Activated naive CD8-positive, alpha-beta T cell treated with anti-CD3 and anti-CD28 coated beads, Interleukin-2, amount 10 ng/mL, durations not matched to agents 7 days and 5 days (primary cell): ENCODE measurements around the gene TMEM273. TPM values are rescaled to one million over a fixed set of nuclear protein-coding genes. Genes with fewer than 3 reads are reported as not detected.
"Not testable (repeated sequence)": the region's sequence is repeated elsewhere in the genome, so short reads cannot be mapped to it uniquely, and the experiment has no call there.

Source experiments
- ATAC-seq: fragments of 150-1000 bp; cut with Tn5 transposase; one replicate; pipeline ENCODE4 v1.10.0; 2021; ENCODE audit warnings: low read depth, moderate library complexity
- POLR2A ChIA-PET: fragments of 350-600 bp; sonication (Branson Sonifier 250); formaldehyde crosslinking; loops from one replicate; lab custom pipeline; 2021; ENCODE audit warnings: antibody characterized with exemption; lab: Charles Lee
- DNase-seq: peaks from one replicate; pipeline ENCODE4 v3.0.0; 2021
- H3K27ac Mint-ChIP-seq: one replicate; pipeline ENCODE4 v1.8.0; 2022; ENCODE audit warnings: mild to moderate bottlenecking, mixed read lengths
- H3K27me3 Mint-ChIP-seq: one replicate; pipeline ENCODE4 v1.8.0; 2022; ENCODE audit warnings: mild to moderate bottlenecking, moderate library complexity, mixed read lengths
- H3K36me3 Mint-ChIP-seq: one replicate; pipeline ENCODE4 v1.8.0; 2021; ENCODE audit warnings: mild to moderate bottlenecking, mixed read lengths
- H3K4me1 Mint-ChIP-seq: one replicate; pipeline ENCODE4 v1.8.0; 2021; ENCODE audit warnings: mixed read lengths
- H3K4me3 Mint-ChIP-seq: one replicate; pipeline ENCODE4 v1.8.0; 2022; ENCODE audit warnings: mild to moderate bottlenecking, moderate library complexity, mixed read lengths
- H3K9me3 Mint-ChIP-seq: one replicate; pipeline ENCODE4 v1.8.0; 2021; ENCODE audit warnings: mixed read lengths
- total RNA-seq, 2 experiments: library from RNA; stranded (reverse); gene quantifications; one replicate each; pipeline ENCODE4 v1.2.3, GENCODE V29; 2021

TMEM273 gene
- total RNA-seq, 2 experiments from 2014 or later = 11.2 to 12.3 TPM

GRCh38 chr10:49219248-49219647 lies 31.1 kb upstream of the TMEM273 start:
- Mint-ChIP-seq H3K4me3 (no peak overlapping the region), H3K9me3 (no peaks in the 10 kb centered on the region), H3K27me3 (peaks cover 48% of the 10 kb centered on the region), H3K36me3 (no peaks in the 10 kb centered on the region), H3K27ac (no peak overlapping the region), H3K4me1 (peaks cover 3% of the 10 kb centered on the region)
- no peak for ATAC-seq
- no peak for DNase-seq
- POLR2A ChIA-PET = no interaction called here

DNA sequence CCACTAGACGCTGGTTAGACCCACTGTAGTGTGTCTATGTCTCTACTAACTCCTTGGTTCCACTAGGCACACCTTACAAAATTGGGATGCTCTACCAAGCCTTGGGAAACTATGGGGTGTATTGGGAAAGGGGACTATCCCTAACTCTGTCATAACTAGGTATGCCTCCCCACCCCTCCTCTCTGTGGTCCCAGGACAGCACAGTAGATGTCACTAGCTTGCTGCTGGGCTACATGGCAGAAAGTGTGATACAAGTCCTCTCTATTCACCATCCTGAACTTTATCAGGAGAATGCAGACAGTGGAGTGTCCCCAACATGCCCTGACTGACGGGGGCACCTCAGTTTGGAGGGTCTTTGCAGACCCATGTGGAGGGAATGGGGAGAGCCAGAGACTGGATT lies 30.3 kb upstream of the TMEM273 start:
- Mint-ChIP-seq H3K27me3 (peaks cover 55% of the 10 kb centered on the region), H3K4me1 (peaks cover 3% of the 10 kb centered on the region), H3K9me3 (no peaks in the 10 kb centered on the region), H3K4me3 (no peak overlapping the region), H3K27ac (no peak overlapping the region), H3K36me3 (no peaks in the 10 kb centered on the region)
- no peak for ATAC-seq
- POLR2A ChIA-PET = no interaction called here
- no peak for DNase-seq

- DNase-seq (no peak), ATAC-seq (no peak)
- no peaks in the 10 kb centered on the region for H3K9me3 Mint-ChIP-seq
- peaks cover 5% of the 10 kb centered on the region for H3K4me1 Mint-ChIP-seq
- POLR2A ChIA-PET = no interaction called here
- H3K27me3 Mint-ChIP-seq = peaks cover 63% of the 10 kb centered on the region
- no peak overlapping the region for H3K4me3 Mint-ChIP-seq
- no peaks in the 10 kb centered on the region for H3K36me3 Mint-ChIP-seq
- no peak overlapping the region for H3K27ac Mint-ChIP-seq
Measured at GRCh38 chr10:49217645-49218044, 29.5 kb upstream of the TMEM273 start.

DNA sequence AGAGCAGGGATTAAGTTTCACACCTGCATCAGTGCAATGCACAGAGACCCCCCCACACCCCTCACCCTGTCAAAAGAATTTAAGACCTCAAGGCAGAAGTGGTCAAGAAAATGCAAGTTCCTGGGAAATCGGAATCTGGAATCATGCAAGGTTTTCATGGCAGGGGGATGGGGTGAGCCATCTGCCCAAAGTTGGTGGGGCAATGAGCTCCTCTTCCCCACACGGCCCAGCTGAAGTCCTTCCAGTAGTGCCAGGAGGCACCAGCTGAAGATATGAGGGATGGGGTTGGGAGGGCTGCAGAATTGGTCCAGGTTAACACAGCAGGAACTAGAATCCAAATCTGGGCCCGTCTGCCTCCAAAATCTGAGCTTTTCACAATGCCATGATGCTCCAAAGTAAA lies 25.0 kb upstream of the TMEM273 start:
- POLR2A ChIA-PET = no interaction called here
- H3K36me3 Mint-ChIP-seq = peaks cover 2% of the 10 kb centered on the region
- DNase-seq (no peak), ATAC-seq (no peak)
- no peak overlapping the region for H3K4me3 Mint-ChIP-seq
- H3K27ac Mint-ChIP-seq = no peak overlapping the region
- H3K27me3 Mint-ChIP-seq = peaks cover 64% of the 10 kb centered on the region
- peaks cover 7% of the 10 kb centered on the region for H3K4me1 Mint-ChIP-seq
- no peaks in the 10 kb centered on the region for H3K9me3 Mint-ChIP-seq

DNA sequence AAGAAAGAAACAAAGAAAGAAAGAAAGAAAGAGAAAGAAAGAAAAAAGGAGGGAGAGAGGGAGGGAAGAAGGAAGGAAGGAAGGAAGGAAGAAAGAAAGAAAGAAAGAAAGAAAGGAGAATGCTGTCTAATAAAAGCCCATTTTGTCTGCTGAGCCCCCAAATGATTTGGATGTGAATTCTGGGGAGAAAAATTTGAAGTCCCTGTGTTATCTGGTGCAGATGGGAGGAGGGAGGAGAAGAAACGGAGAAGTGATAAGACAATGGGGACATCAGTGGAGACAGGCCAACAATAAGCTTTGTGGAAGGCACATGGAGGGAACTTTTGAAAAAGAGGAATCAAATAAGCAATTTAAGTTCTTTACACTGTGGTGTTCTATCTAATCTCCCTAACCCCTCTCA lies 24.6 kb upstream of the TMEM273 start:
- H3K27me3 Mint-ChIP-seq = peaks cover 65% of the 10 kb centered on the region
- POLR2A ChIA-PET = no interaction called here
- H3K27ac Mint-ChIP-seq = no peak overlapping the region
- DNase-seq (no peak), ATAC-seq (no peak)
- peaks cover 2% of the 10 kb centered on the region for H3K36me3 Mint-ChIP-seq
- no peak overlapping the region for H3K4me3 Mint-ChIP-seq
- no peaks in the 10 kb centered on the region for H3K9me3 Mint-ChIP-seq
- H3K4me1 Mint-ChIP-seq = peaks cover 7% of the 10 kb centered on the region

GRCh38 chr10:49212076-49212475 lies 23.9 kb upstream of the TMEM273 start:
- POLR2A ChIA-PET = no interaction called here
- Mint-ChIP-seq H3K4me1 (peaks cover 4% of the 10 kb centered on the region), H3K4me3 (no peak overlapping the region), H3K27me3 (peaks cover 59% of the 10 kb centered on the region), H3K27ac (no peak overlapping the region), H3K36me3 (peaks cover 2% of the 10 kb centered on the region), H3K9me3 (no peaks in the 10 kb centered on the region)
- no peak for ATAC-seq
- DNase-seq = no peak

DNA sequence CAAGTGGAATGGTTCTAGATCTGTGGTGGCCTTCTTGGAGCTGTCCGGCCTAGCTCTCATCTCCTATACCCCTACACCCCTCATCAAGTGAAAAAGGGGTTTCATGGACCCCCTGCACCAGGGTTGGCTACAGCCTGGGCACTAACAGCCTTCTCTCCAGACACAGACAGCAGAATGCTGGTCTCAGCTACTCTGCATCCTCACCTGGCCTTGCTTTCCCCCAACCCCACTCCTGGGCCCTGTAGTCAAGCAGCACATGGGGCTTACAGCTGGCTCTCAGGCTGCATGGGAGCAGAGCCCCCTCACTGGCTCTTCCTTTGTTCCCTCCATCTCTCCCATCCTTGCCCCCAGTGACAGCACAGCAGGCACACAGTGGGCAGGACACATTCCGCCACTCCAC lies 20.8 kb upstream of the TMEM273 start:
- Mint-ChIP-seq H3K4me1 (peaks cover 4% of the 10 kb centered on the region), H3K27ac (no peak overlapping the region), H3K36me3 (peaks cover 2% of the 10 kb centered on the region), H3K4me3 (no peak overlapping the region), H3K27me3 (peaks cover 60% of the 10 kb centered on the region), H3K9me3 (peaks cover under 1% of the 10 kb centered on the region)
- POLR2A ChIA-PET = no interaction called here
- ATAC-seq = no peak
- DNase-seq = no peak

DNA sequence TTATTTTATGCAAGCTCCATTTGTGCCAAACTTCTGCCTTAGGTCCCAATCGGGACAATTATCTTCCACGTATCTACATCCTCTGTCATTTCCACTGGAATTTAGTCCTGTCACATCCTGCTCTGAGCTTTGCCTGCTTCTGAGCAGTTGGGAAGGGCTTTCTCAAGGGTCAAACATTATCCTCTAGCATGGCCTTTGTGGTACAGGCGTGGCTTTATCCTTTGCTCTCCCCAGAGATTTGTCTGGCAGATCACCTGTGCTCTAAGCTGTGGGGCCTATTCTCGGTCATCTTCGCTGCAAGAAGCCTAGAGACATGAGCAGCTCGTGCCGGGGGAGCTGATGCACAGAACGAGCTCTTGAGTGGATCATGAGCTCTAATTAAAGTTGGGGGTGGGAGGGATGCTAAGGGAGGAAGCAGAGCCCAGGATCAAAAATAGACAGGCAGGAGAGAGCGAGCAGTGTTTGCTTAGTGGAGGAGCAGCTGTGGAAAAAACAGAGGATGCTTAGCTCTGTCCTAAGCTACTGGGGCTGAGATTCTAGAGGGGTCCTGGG lies 19.8 kb upstream of the TMEM273 start:
- peaks cover 3% of the 10 kb centered on the region for H3K9me3 Mint-ChIP-seq
- H3K36me3 Mint-ChIP-seq = peaks cover 2% of the 10 kb centered on the region
- ATAC-seq (no peak), DNase-seq (no peak)
- H3K4me3 Mint-ChIP-seq = no peak overlapping the region
- H3K4me1 Mint-ChIP-seq = peaks cover 4% of the 10 kb centered on the region
- H3K27me3 Mint-ChIP-seq = peaks cover 62% of the 10 kb centered on the region
- no peak overlapping the region for H3K27ac Mint-ChIP-seq
- POLR2A ChIA-PET = no interaction called here

DNA sequence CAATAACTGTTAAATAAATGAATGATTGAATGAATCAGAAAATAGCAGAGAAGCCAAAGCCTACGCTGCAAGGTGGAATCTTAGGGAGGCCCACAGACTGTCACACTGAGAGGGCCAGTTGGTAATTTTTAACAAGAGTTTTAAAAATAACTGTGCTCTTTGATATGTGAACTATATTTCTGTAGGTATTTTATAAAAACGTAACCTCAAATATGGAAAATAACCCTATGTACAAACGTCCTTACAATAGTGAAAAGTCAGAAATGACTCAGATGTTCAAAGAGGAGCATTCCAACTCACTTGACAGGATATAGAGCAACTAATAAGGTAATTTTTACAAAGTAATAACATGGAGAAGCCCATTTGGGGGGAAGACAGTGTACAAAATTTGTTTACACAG lies 18.9 kb upstream of the TMEM273 start:
- no peak for DNase-seq
- POLR2A ChIA-PET = no interaction called here
- H3K27ac Mint-ChIP-seq = no peak overlapping the region
- H3K9me3 Mint-ChIP-seq = peaks cover 3% of the 10 kb centered on the region
- no peak for ATAC-seq
- peaks cover 59% of the 10 kb centered on the region for H3K27me3 Mint-ChIP-seq
- H3K36me3 Mint-ChIP-seq = no peaks in the 10 kb centered on the region
- no peak overlapping the region for H3K4me3 Mint-ChIP-seq
- no peaks in the 10 kb centered on the region for H3K4me1 Mint-ChIP-seq

- DNase-seq (no peak), ATAC-seq (no peak)
- Mint-ChIP-seq H3K4me1 (no peaks in the 10 kb centered on the region), H3K36me3 (no peaks in the 10 kb centered on the region), H3K4me3 (no peak overlapping the region), H3K27ac (no peak overlapping the region), H3K27me3 (peaks cover 64% of the 10 kb centered on the region), H3K9me3 (peaks cover 3% of the 10 kb centered on the region)
- POLR2A ChIA-PET = no interaction called here
Measured at GRCh38 chr10:49205206-49205605, 17.0 kb upstream of the TMEM273 start.

- no peak for DNase-seq
- Mint-ChIP-seq H3K9me3 (peaks cover 3% of the 10 kb centered on the region), H3K4me3 (no peak overlapping the region), H3K4me1 (no peaks in the 10 kb centered on the region), H3K27me3 (peaks cover 72% of the 10 kb centered on the region), H3K27ac (no peak overlapping the region), H3K36me3 (no peaks in the 10 kb centered on the region)
- POLR2A ChIA-PET = no interaction called here
- no peak for ATAC-seq
Measured at GRCh38 chr10:49204119-49204518, 15.9 kb upstream of the TMEM273 start.

DNA sequence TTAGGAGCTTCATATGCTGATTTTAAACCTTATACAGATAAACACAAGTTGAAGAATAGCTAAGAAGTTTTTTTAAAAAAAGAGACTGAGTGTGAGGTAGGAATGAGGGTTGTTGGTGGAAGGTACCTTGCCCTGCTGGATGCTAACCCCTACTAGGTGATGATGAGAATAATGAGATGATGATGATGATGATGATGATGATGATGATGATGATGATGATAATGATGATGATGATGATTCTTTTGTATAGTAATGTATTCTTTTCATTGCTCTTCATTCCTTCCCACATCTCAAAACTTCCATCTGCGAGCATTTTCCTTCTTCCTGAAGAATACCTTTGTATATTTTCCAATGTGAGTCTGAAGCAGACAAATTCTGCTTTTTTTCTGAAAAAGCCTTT lies 14.1 kb upstream of the TMEM273 start:
- Mint-ChIP-seq H3K36me3 (no peaks in the 10 kb centered on the region), H3K4me1 (no peaks in the 10 kb centered on the region), H3K27ac (no peak overlapping the region), H3K4me3 (no peak overlapping the region), H3K27me3 (peaks cover 82% of the 10 kb centered on the region), H3K9me3 (peaks cover 3% of the 10 kb centered on the region)
- POLR2A ChIA-PET = no interaction called here
- no peak for ATAC-seq
- DNase-seq = no peak

GRCh38 chr10:49200854-49201253 lies 12.7 kb upstream of the TMEM273 start:
- H3K9me3 Mint-ChIP-seq = peaks cover 5% of the 10 kb centered on the region
- DNase-seq = no peak
- H3K27me3 Mint-ChIP-seq = peaks cover 81% of the 10 kb centered on the region
- no peak for ATAC-seq
- H3K36me3 Mint-ChIP-seq = no peaks in the 10 kb centered on the region
- POLR2A ChIA-PET = no interaction called here
- no peak overlapping the region for H3K27ac Mint-ChIP-seq
- no peak overlapping the region for H3K4me3 Mint-ChIP-seq
- no peaks in the 10 kb centered on the region for H3K4me1 Mint-ChIP-seq

- ATAC-seq = no peak
- Mint-ChIP-seq H3K4me1 (peaks cover 8% of the 10 kb centered on the region), H3K27me3 (peaks cover 61% of the 10 kb centered on the region)
Measured at GRCh38 chr10:49197171-49197570, 9.0 kb upstream of the TMEM273 start.

GRCh38 chr10:49195864-49196263 lies 7.7 kb upstream of the TMEM273 start:
- POLR2A ChIA-PET, H3K4me3 Mint-ChIP-seq: not testable (repeated sequence)

More at GRCh38 chr10:49197171-49197570, 9.0 kb upstream of the TMEM273 start:
- H3K27ac Mint-ChIP-seq = no peak overlapping the region
- no peaks in the 10 kb centered on the region for H3K36me3 Mint-ChIP-seq
- peaks cover 3% of the 10 kb centered on the region for H3K9me3 Mint-ChIP-seq
- no peak overlapping the region for H3K4me3 Mint-ChIP-seq
- POLR2A ChIA-PET = no interaction called here
- DNase-seq = no peak

More at GRCh38 chr10:49195864-49196263, 7.7 kb upstream of the TMEM273 start:
- peaks cover 59% of the 10 kb centered on the region for H3K27me3 Mint-ChIP-seq
- H3K4me1 Mint-ChIP-seq, H3K9me3 Mint-ChIP-seq, ATAC-seq, H3K36me3 Mint-ChIP-seq, DNase-seq, H3K27ac Mint-ChIP-seq: not testable (repeated sequence)
